Calu3 (cell line): ENCODE data around the gene FAM171A2. TPM values are rescaled to one million over a fixed set of nuclear protein-coding genes. Genes with fewer than 3 reads are reported as not detected.
A peak's percentile ranks its signal among the peaks of the same experiment; 100 is the strongest.

Experiments
- BruUV-seq: library from RNA; stranded (reverse); fragments of 400-500 nt; replicated peaks from 2 replicates; lab custom pipeline; 2021; lab: Mats Ljungman, UMichigan
- CTCF ChIA-PET: fragments of 300-600 bp; sonication (Branson Sonifier 250); formaldehyde crosslinking; loops from one replicate; lab custom pipeline; 2022; ENCODE audit warnings: antibody characterized with exemption; lab: Charles Lee
- DNase-seq: peaks from one replicate; pipeline ENCODE4 v3.0.0; 2022
- H3K27ac Mint-ChIP-seq: one replicate; pipeline ENCODE4 v1.8.0; 2022; ENCODE audit warnings: mixed read lengths; ENCODE audit not compliant: unreplicated experiment
- H3K27me3 Mint-ChIP-seq: one replicate; pipeline ENCODE4 v1.8.0; 2022; ENCODE audit warnings: mixed read lengths; ENCODE audit not compliant: unreplicated experiment
- H3K36me3 Mint-ChIP-seq: one replicate; pipeline ENCODE4 v1.8.0; 2022; ENCODE audit warnings: mild to moderate bottlenecking, moderate library complexity, mixed read lengths; ENCODE audit not compliant: insufficient read depth, unreplicated experiment
- H3K4me1 Mint-ChIP-seq: one replicate; pipeline ENCODE4 v1.8.0; 2022; ENCODE audit warnings: mild to moderate bottlenecking, low read depth, mixed read lengths; ENCODE audit not compliant: unreplicated experiment
- H3K4me3 Mint-ChIP-seq: one replicate; pipeline ENCODE4 v1.8.0; 2022; ENCODE audit warnings: mild to moderate bottlenecking, low read depth, moderate library complexity, mixed read lengths; ENCODE audit not compliant: unreplicated experiment
- H3K9me3 Mint-ChIP-seq: one replicate; pipeline ENCODE4 v1.8.0; 2022; ENCODE audit warnings: low read depth, mixed read lengths; ENCODE audit not compliant: unreplicated experiment
- intact Hi-C: fragments of 100-400 bp; cut with micrococcal nuclease; formaldehyde crosslinking; loops from one replicate; pipeline ENCODE4 v1.10.0; 2022; ENCODE audit not compliant: unreplicated experiment
- total RNA-seq: library from RNA; stranded (reverse); gene quantifications from 2 replicates; pipeline ENCODE4 v1.2.3, GENCODE V29; 2022
- TF ChIP-seq, protein P1 (sequence below): fragments of 200-600 bp; IDR thresholded peaks from one replicate; pipeline ENCODE4 v1.8.0; 2022; ENCODE audit warnings: antibody characterized with exemption; ENCODE audit not compliant: unreplicated experiment

FAM171A2 gene
- total RNA-seq, 1 experiment from 2014 or later = 2.0 TPM

DNA sequence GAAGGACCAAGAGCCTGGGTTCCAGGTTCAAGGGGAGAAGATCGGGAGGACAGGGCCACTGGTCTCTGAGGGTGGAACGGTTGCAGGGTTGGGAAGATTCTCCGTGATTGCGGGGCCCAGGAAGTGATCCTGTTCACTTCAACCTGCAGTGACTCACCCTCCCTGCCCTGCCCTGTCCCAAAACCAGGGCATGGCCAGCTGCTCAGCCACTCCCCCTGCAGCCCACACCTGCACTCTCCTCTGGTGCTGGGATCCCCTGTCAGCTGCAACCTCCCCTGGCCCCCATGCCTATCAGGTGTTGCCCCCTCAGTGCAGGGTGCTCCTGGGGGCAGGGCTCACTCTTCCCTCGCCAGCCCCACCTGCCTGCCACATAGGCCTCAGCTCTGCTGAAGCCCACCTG, 54.2 kb downstream of the FAM171A2 start:
- H3K9me3 Mint-ChIP-seq = no peaks in the 10 kb centered on the region
- H3K36me3 Mint-ChIP-seq = peaks cover 15% of the 10 kb centered on the region
- peaks cover 11% of the 10 kb centered on the region for H3K4me1 Mint-ChIP-seq
- TF ChIP-seq, protein P1, sequence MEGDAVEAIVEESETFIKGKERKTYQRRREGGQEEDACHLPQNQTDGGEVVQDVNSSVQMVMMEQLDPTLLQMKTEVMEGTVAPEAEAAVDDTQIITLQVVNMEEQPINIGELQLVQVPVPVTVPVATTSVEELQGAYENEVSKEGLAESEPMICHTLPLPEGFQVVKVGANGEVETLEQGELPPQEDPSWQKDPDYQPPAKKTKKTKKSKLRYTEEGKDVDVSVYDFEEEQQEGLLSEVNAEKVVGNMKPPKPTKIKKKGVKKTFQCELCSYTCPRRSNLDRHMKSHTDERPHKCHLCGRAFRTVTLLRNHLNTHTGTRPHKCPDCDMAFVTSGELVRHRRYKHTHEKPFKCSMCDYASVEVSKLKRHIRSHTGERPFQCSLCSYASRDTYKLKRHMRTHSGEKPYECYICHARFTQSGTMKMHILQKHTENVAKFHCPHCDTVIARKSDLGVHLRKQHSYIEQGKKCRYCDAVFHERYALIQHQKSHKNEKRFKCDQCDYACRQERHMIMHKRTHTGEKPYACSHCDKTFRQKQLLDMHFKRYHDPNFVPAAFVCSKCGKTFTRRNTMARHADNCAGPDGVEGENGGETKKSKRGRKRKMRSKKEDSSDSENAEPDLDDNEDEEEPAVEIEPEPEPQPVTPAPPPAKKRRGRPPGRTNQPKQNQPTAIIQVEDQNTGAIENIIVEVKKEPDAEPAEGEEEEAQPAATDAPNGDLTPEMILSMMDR = peak; percentile 31
- CTCF ChIA-PET = interaction anchor here (0.6 to 1.8 kb wide), 4 partner anchors 14 to 91 kb away, joined by 3 to 5 read pairs (median 4); no protein-coding TSS in a partner anchor
- intact Hi-C loops = no loop called here
- no peak overlapping the region for H3K4me3 Mint-ChIP-seq
- peaks cover 90% of the 10 kb centered on the region for H3K27me3 Mint-ChIP-seq
- no peak overlapping the region for H3K27ac Mint-ChIP-seq
- no TSS peak for BruUV-seq
- DNase-seq = peak; percentile 61

DNA sequence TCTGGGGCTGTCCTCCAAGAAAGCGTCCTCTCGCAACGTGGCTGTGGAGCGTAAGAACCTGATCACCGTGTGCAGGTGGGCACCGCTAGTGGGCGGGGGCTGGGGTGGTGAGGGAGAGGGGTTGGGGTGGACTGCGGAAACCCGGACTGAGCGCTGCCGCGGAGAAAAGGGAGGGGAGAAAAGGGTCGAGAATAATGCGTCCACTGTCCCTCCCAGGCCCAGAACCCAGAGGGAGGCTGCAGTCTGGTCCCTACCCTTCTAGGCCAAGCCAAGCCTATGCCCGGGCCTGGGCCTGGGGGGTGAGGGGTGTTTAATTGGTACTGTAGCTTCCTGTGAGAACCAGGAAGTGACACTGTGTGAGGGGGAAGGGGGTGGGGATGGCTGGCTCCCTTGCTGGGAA, 54.8 kb downstream of the FAM171A2 start:
- TF ChIP-seq, protein P1 = no peak
- CTCF ChIA-PET = interaction anchor here (0.7 to 1.8 kb wide), 6 partner anchors 8 to 91 kb away, joined by 3 to 8 read pairs (median 4); partner anchors contain the start of gene FAM171A2
- DNase-seq = no peak
- H3K36me3 Mint-ChIP-seq = peaks cover 15% of the 10 kb centered on the region
- H3K27me3 Mint-ChIP-seq = peaks cover 90% of the 10 kb centered on the region
- H3K4me3 Mint-ChIP-seq = no peak overlapping the region
- BruUV-seq = no TSS peak
- H3K9me3 Mint-ChIP-seq = no peaks in the 10 kb centered on the region
- peaks cover 11% of the 10 kb centered on the region for H3K4me1 Mint-ChIP-seq
- no peak overlapping the region for H3K27ac Mint-ChIP-seq
- intact Hi-C loops = no loop called here

GRCh38 chr17:44308320-44308818, 55.3 kb downstream of the FAM171A2 start, which contains the start of gene RUNDC3A:
Gene RUNDC3A, plus strand, starts transcription at chr17:44308601. Its CDS starts 232 bp downstream, at chr17:44308833.
- Mint-ChIP-seq H3K27ac (peak within 1 kb of the TSS; percentile 78), H3K4me1 (peaks cover 11% of the 10 kb centered on the region), H3K9me3 (no peaks in the 10 kb centered on the region), H3K36me3 (peaks cover 15% of the 10 kb centered on the region), H3K27me3 (peaks cover 90% of the 10 kb centered on the region), H3K4me3 (peak within 1 kb of the TSS; percentile 67)
- TF ChIP-seq, protein P1 = no peak
- peak; percentile 95 for DNase-seq
- intact Hi-C loops = no loop called here
- BruUV-seq = no TSS peak
- CTCF ChIA-PET = interaction anchor here (0.6 to 1.8 kb wide), 10 partner anchors 8 to 302 kb away, joined by 3 to 8 read pairs (median 4); partner anchors contain the start of gene FAM171A2

DNA sequence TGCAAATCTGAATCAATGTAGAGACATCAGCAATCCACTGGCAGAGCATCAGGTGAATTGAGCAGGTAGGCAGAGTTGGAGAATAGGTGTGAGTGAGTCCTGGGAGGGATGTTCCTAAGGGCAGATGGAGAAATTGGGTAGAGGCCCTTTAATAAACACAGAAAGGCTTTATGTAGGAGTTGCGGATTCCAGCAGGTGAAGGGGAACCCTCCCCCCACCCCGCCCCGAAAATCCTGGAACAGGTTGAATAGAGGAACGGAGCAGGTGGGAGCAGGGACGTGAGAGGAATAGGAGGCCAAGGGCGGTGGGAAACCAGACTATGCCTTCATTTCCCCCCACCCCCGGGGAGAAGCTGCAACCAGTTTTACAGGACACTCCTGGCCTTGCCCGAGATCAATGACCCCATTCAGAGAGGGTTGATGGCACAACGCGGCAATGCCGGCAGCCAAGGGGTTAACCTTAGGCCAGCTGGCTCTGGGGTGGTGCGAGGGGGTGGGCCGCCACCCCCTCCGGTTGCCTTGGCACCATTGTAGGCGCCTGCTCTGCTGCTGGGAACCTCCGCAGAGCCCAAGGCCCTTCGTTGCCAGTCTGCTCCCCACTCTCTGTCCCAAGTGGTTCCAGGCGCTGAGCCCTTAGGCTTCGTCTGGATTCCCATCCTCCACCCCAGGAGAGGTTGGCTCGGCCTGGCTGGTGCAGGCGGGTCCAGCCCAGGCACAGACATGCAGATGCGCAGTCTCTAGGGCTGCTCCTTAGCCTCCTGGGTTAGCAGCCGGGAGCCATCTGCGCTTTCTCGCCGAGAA, 56.1 kb downstream of the FAM171A2 start:
- BruUV-seq = no TSS peak
- H3K4me3 Mint-ChIP-seq = peak overlapping the region; percentile 67
- no peaks in the 10 kb centered on the region for H3K9me3 Mint-ChIP-seq
- H3K4me1 Mint-ChIP-seq = peaks cover 11% of the 10 kb centered on the region
- TF ChIP-seq, protein P1 = no peak
- peaks cover 87% of the 10 kb centered on the region for H3K27me3 Mint-ChIP-seq
- peak; percentile 54 for DNase-seq
- CTCF ChIA-PET = interaction anchor here (0.6 to 1.4 kb wide), 7 partner anchors 8 to 804 kb away, joined by 3 to 9 read pairs (median 4); partner anchors contain the start of gene FAM171A2
- H3K27ac Mint-ChIP-seq = peak overlapping the region; percentile 78
- H3K36me3 Mint-ChIP-seq = peaks cover 15% of the 10 kb centered on the region
- intact Hi-C loops = no loop called here
